ENCODE results near the gene TMEM128.
"Not testable (repeated sequence)": the region's sequence is repeated elsewhere in the genome, so short reads cannot be mapped to it uniquely, and the experiment has no call there.

Gene TMEM128

GRCh38 chr4:4256799-4257198, 8.8 kb upstream of the TMEM128 start:
- no peak for TF ChIP-seq ZFX (IDR thresholded peaks at IDR 0.05; ENCODE audit: borderline replicate concordance)
- H3K27ac ChIP-seq = no peak overlapping the region

- no peak for TF ChIP-seq CTCF (IDR thresholded peaks at IDR 0.05)
- TF ChIP-seq ZFX (IDR thresholded peaks at IDR 0.05; ENCODE audit: borderline replicate concordance) = no peak
- no peak overlapping the region for H3K27ac ChIP-seq
Observed at GRCh38 chr4:4254666-4255065, 6.6 kb upstream of the TMEM128 start.

GRCh38 chr4:4254199-4254598, 6.2 kb upstream of the TMEM128 start:
- TF ChIP-seq ZFX (IDR thresholded peaks at IDR 0.05; ENCODE audit: borderline replicate concordance) = no peak
- TF ChIP-seq CTCF (IDR thresholded peaks at IDR 0.05) = no peak
- H3K27ac ChIP-seq = no peak overlapping the region

- no peak overlapping the region for H3K27ac ChIP-seq
Observed at GRCh38 chr4:4249866-4250265, 1.8 kb upstream of the TMEM128 start.

GRCh38 chr4:4249342-4249741, 1.3 kb upstream of the TMEM128 start:
- not testable (repeated sequence) for H3K27ac ChIP-seq

More at GRCh38 chr4:4249866-4250265, 1.8 kb upstream of the TMEM128 start:
- TF ChIP-seq ZFX (IDR thresholded peaks at IDR 0.05; ENCODE audit: borderline replicate concordance) = no peak
- TF ChIP-seq CTCF (IDR thresholded peaks at IDR 0.05) = no peak

GRCh38 chr4:4248885-4249203, 821 bp upstream of the TMEM128 start:
- H3K27ac ChIP-seq = peak overlapping the region; percentile 92
- TF ChIP-seq CTCF (IDR thresholded peaks at IDR 0.05) (no peak), ZFX (IDR thresholded peaks at IDR 0.05; ENCODE audit: borderline replicate concordance) (no peak)

- peak overlapping the region; percentile 92 for H3K27ac ChIP-seq
- TF ChIP-seq CTCF (IDR thresholded peaks at IDR 0.05) (no peak), ZFX (IDR thresholded peaks at IDR 0.05; ENCODE audit: borderline replicate concordance) (no peak)
Observed at GRCh38 chr4:4247696-4248028, 361 bp downstream of the TMEM128 start.

- TF ChIP-seq ZFX (IDR thresholded peaks at IDR 0.05; ENCODE audit: borderline replicate concordance) (no peak), CTCF (IDR thresholded peaks at IDR 0.05) (no peak)
- H3K27ac ChIP-seq = no peak overlapping the region
Observed at GRCh38 chr4:4245172-4245571, 2.9 kb downstream of the TMEM128 start.

GRCh38 chr4:4239551-4239950, 8.5 kb downstream of the TMEM128 start:
- not testable (repeated sequence) for H3K27ac ChIP-seq

Measured in 22Rv1 (cell line).